Measurements from ENCODE around the gene POMT2. TPM values are rescaled to one million over a fixed set of nuclear protein-coding genes. Genes with fewer than 3 reads are reported as not detected.

The POMT2 gene
- total RNA-seq, 2 experiments from 2014 or later: 7.6 to 8.2 TPM

DNA sequence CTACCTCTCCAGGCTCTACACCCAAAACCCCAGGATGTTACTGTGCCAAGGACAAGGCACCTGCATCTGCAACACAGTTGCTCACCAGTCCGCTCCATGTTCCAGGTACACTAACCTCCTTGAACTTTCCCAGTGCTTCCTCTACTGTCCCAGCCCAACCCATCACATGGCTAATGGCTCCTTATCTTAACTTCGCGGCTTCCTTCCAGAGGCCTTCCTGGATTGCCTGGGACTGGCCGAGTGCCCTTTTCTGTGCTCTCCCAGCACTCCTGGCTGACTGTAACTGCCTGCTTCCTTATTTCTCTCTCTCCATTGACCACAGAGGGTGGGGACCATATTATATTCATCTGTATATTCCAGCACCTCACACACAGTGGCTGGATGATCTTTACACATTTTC, 20.9 kb downstream of the POMT2 start:
- H3K27ac Mint-ChIP-seq: no peak overlapping the region
- CTCF ChIA-PET: interaction anchor here (3.0 kb wide), 1 partner anchor 16 kb away, joined by 18 read pairs; no protein-coding TSS in a partner anchor
- no peak overlapping the region for H3K4me3 Mint-ChIP-seq

DNA sequence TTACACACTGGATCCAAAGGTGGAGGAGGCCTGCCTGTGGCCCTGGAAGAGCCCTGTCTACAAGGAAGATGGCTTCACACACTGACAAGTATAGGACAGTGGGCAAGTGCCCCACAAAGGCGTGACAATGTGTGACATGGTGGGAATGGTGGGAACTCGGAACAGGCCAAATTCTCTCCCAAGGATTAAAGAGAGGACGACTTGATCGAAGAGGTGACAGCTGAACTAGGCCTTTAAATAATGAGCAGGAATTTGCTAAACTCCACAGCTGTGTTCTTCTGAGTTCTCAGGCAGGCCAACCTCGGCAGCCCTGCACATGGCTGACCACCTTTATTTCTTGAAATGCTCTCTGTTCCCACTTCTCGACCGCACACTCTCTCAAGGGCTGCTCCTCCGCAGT, 23.8 kb downstream of the POMT2 start:
- Histone ChIP-seq H3K27ac (ENCODE audit: low read depth in 1 of 2, low read length in 2 of 2) (no peak overlapping the region), H3K4me1 (ENCODE audit: insufficient read depth, low read length) (no peaks in the 10 kb centered on the region), H3K36me3 (ENCODE audit: insufficient read depth, low read length) (no peaks in the 10 kb centered on the region), H3K27me3 (ENCODE audit: control insufficient read depth in 1 of 2, insufficient read depth in 2 of 2, low read length in 2 of 2) (no peaks in the 10 kb centered on the region), H3K4me3 (ENCODE audit: low read length) (no peak overlapping the region), H3K9me3 (ENCODE audit: control insufficient read depth in 1 of 2, insufficient read depth in 1 of 2, low read length in 2 of 2) (no peaks in the 10 kb centered on the region)
- intact Hi-C loops (cut with DNase I, micrococcal nuclease): no loop called here
- CTCF ChIA-PET: no interaction called here
- DNase-seq (no peak), ATAC-seq (ENCODE audit: poor library complexity) (no peak)
- TF ChIP-seq, protein P1, sequence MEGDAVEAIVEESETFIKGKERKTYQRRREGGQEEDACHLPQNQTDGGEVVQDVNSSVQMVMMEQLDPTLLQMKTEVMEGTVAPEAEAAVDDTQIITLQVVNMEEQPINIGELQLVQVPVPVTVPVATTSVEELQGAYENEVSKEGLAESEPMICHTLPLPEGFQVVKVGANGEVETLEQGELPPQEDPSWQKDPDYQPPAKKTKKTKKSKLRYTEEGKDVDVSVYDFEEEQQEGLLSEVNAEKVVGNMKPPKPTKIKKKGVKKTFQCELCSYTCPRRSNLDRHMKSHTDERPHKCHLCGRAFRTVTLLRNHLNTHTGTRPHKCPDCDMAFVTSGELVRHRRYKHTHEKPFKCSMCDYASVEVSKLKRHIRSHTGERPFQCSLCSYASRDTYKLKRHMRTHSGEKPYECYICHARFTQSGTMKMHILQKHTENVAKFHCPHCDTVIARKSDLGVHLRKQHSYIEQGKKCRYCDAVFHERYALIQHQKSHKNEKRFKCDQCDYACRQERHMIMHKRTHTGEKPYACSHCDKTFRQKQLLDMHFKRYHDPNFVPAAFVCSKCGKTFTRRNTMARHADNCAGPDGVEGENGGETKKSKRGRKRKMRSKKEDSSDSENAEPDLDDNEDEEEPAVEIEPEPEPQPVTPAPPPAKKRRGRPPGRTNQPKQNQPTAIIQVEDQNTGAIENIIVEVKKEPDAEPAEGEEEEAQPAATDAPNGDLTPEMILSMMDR (IDR thresholded peaks at IDR 0.05): no peak
- POLR2A ChIA-PET: no interaction called here
- Mint-ChIP-seq H3K4me3 (no peak overlapping the region), H3K27me3 (no peaks in the 10 kb centered on the region), H3K27ac (no peak overlapping the region), H3K36me3 (ENCODE audit: low read depth) (peaks cover 6% of the 10 kb centered on the region), H3K9me3 (no peaks in the 10 kb centered on the region), H3K4me1 (ENCODE audit: low read depth) (no peaks in the 10 kb centered on the region)

More for the DNA sequence above, 20.9 kb downstream of the POMT2 start:
- intact Hi-C loops (cut with DNase I, micrococcal nuclease): loop anchor here (2.0 to 5.0 kb wide), 3 partner anchors 251 to 1298 kb away; no protein-coding TSS in a partner anchor
- ATAC-seq (ENCODE audit: poor library complexity) (no peak), DNase-seq (no peak)
- POLR2A ChIA-PET: no interaction called here
- Histone ChIP-seq H3K4me3 (ENCODE audit: low read length) (no peak overlapping the region), H3K27me3 (ENCODE audit: control insufficient read depth in 1 of 2, insufficient read depth in 2 of 2, low read length in 2 of 2) (no peaks in the 10 kb centered on the region), H3K36me3 (ENCODE audit: insufficient read depth, low read length) (no peaks in the 10 kb centered on the region), H3K4me1 (ENCODE audit: insufficient read depth, low read length) (no peaks in the 10 kb centered on the region), H3K9me3 (ENCODE audit: control insufficient read depth in 1 of 2, insufficient read depth in 1 of 2, low read length in 2 of 2) (no peaks in the 10 kb centered on the region), H3K27ac (ENCODE audit: low read depth in 1 of 2, low read length in 2 of 2) (no peak overlapping the region)
- no peaks in the 10 kb centered on the region for H3K9me3 Mint-ChIP-seq
- no peaks in the 10 kb centered on the region for H3K4me1 Mint-ChIP-seq (ENCODE audit: low read depth)
- H3K36me3 Mint-ChIP-seq (ENCODE audit: low read depth): peaks cover 6% of the 10 kb centered on the region
- H3K27me3 Mint-ChIP-seq: no peaks in the 10 kb centered on the region
- TF ChIP-seq, protein P1 (IDR thresholded peaks at IDR 0.05): no peak

DNA sequence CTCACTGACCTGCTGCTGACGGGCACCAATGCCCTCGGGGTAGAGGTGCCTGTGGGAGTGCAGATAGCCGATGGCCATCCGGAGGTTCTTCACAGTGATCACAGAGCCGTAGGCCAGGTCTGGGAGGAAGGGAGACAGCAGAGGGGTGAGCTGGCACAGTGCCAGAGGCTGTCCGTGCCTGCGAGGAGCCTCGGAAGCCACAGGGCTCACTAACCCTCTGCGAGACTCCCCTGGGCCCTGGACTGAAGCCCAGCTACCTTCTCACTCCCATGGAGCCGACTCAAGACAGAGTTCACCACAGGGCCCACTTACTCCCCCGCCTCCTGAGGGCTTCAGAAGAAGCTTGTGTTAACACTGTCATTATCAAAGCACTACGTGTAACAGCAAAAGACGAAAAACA, 24.5 kb downstream of the POMT2 start:
- H3K27ac Mint-ChIP-seq: no peak overlapping the region
- POLR2A ChIA-PET: no interaction called here
- intact Hi-C loops (cut with DNase I, micrococcal nuclease): no loop called here
- H3K4me3 ChIP-seq (ENCODE audit: low read length): no peak overlapping the region
- no peaks in the 10 kb centered on the region for H3K4me1 ChIP-seq (ENCODE audit: insufficient read depth, low read length)
- CTCF ChIA-PET: no interaction called here
- no peak overlapping the region for H3K4me3 Mint-ChIP-seq
- no peaks in the 10 kb centered on the region for H3K9me3 ChIP-seq (ENCODE audit: control insufficient read depth in 1 of 2, insufficient read depth in 1 of 2, low read length in 2 of 2)
- peaks cover 6% of the 10 kb centered on the region for H3K36me3 Mint-ChIP-seq (ENCODE audit: low read depth)
- no peaks in the 10 kb centered on the region for H3K4me1 Mint-ChIP-seq (ENCODE audit: low read depth)
- H3K27ac ChIP-seq (ENCODE audit: low read depth in 1 of 2, low read length in 2 of 2): no peak overlapping the region
- TF ChIP-seq, protein P1 (IDR thresholded peaks at IDR 0.05): no peak
- no peaks in the 10 kb centered on the region for H3K9me3 Mint-ChIP-seq
- no peaks in the 10 kb centered on the region for H3K27me3 Mint-ChIP-seq
- no peak for DNase-seq
- no peak for ATAC-seq (ENCODE audit: poor library complexity)
- no peaks in the 10 kb centered on the region for H3K36me3 ChIP-seq (ENCODE audit: insufficient read depth, low read length)
- no peaks in the 10 kb centered on the region for H3K27me3 ChIP-seq (ENCODE audit: control insufficient read depth in 1 of 2, insufficient read depth in 2 of 2, low read length in 2 of 2)

All from CD4-positive, alpha-beta T cell (primary cell).